ENCODE data around the gene KAT6B. TPM values are rescaled to one million over a fixed set of nuclear protein-coding genes. Genes with fewer than 3 reads are reported as not detected.
"Not testable (repeated sequence)": the region's sequence is repeated elsewhere in the genome, so short reads cannot be mapped to it uniquely, and the experiment has no call there.

The KAT6B gene
- total RNA-seq: 41.1 TPM

GRCh38 chr10:74826142-74827044 lies at the start of gene KAT6B:
Gene KAT6B, plus strand, starts transcription at chr10:74826600. Its CDS starts 16,258 bp downstream, at chr10:74842858.
- peak; percentile 100 for DNase-seq (ENCODE audit: low spot score in 2 of 2)
- peaks cover 14 to 36% of the 10 kb centered on the region in 2 donors for H3K4me1 ChIP-seq
- intact Hi-C loops (cut with DNase I): loop anchor here (1.0 to 5.0 kb wide), 2 partner anchors 285 to 534 kb away; partner anchors contain the start of gene SAMD8

GRCh38 chr10:74778436-74779094 lies 47.8 kb upstream of the KAT6B start:
- H3K4me3 ChIP-seq: no peak overlapping the region

More at GRCh38 chr10:74826142-74827044, at the start of gene KAT6B:
- Histone ChIP-seq H3K27ac (peak within 1 kb of the TSS; percentile 98 to 99), H3K27me3 (no peaks in the 10 kb centered on the region), H3K36me3 (no peaks in the 10 kb centered on the region), H3K4me3 (peak within 1 kb of the TSS; percentile 93 to 95), H3K9me3 (no peaks in the 10 kb centered on the region)
- peak in 2 of 3 experiments; percentile 15 to 22 for TF ChIP-seq CTCF (IDR thresholded peaks at IDR 0.05)

GRCh38 chr10:74781870-74782269 lies 44.5 kb upstream of the KAT6B start:
- DNase-seq (ENCODE audit: low spot score in 2 of 2); H3K27ac ChIP-seq; H3K27me3 ChIP-seq; H3K4me3 ChIP-seq; H3K9me3 ChIP-seq; H3K4me1 ChIP-seq; H3K36me3 ChIP-seq; intact Hi-C loops (cut with DNase I): not testable (repeated sequence)

More at GRCh38 chr10:74778436-74779094, 47.8 kb upstream of the KAT6B start:
- no peaks in the 10 kb centered on the region for H3K4me1 ChIP-seq
- no peak for TF ChIP-seq CTCF (IDR thresholded peaks at IDR 0.05)
- H3K27me3 ChIP-seq: no peaks in the 10 kb centered on the region
- intact Hi-C loops (cut with DNase I): no loop called here
- DNase-seq (ENCODE audit: low spot score in 2 of 2): no peak
- no peaks in the 10 kb centered on the region for H3K9me3 ChIP-seq
- no peaks in the 10 kb centered on the region for H3K36me3 ChIP-seq
- no peak overlapping the region for H3K27ac ChIP-seq

GRCh38 chr10:74784462-74784861 lies 41.9 kb upstream of the KAT6B start:
- TF ChIP-seq CTCF (IDR thresholded peaks at IDR 0.05): no peak
- H3K9me3 ChIP-seq: no peaks in the 10 kb centered on the region
- no peak overlapping the region for H3K4me3 ChIP-seq
- H3K27me3 ChIP-seq: no peaks in the 10 kb centered on the region
- no peak for DNase-seq (ENCODE audit: low spot score in 2 of 2)
- H3K27ac ChIP-seq: no peak overlapping the region
- intact Hi-C loops (cut with DNase I): no loop called here
- H3K4me1 ChIP-seq: no peaks in the 10 kb centered on the region
- H3K36me3 ChIP-seq: no peaks in the 10 kb centered on the region

- no peaks in the 10 kb centered on the region for H3K9me3 ChIP-seq
- no peak for TF ChIP-seq CTCF (IDR thresholded peaks at IDR 0.05)
- H3K27ac ChIP-seq: no peak overlapping the region
- intact Hi-C loops (cut with DNase I): loop anchor here (5.0 kb wide), 1 partner anchor 1301 kb away; no protein-coding TSS in a partner anchor
- DNase-seq (ENCODE audit: low spot score in 2 of 2): no peak
- H3K27me3 ChIP-seq: no peaks in the 10 kb centered on the region
- H3K4me3 ChIP-seq: no peak overlapping the region
- H3K36me3 ChIP-seq: no peaks in the 10 kb centered on the region
- no peaks in the 10 kb centered on the region for H3K4me1 ChIP-seq
Observed at GRCh38 chr10:74786126-74786525, 40.3 kb upstream of the KAT6B start.

- no peaks in the 10 kb centered on the region for H3K36me3 ChIP-seq
- DNase-seq (ENCODE audit: low spot score in 2 of 2): no peak
- no peak for TF ChIP-seq CTCF (IDR thresholded peaks at IDR 0.05)
- H3K4me1 ChIP-seq: no peaks in the 10 kb centered on the region
- no peaks in the 10 kb centered on the region for H3K9me3 ChIP-seq
- H3K27me3 ChIP-seq: no peaks in the 10 kb centered on the region
- H3K4me3 ChIP-seq: no peak overlapping the region
- H3K27ac ChIP-seq: no peak overlapping the region
- intact Hi-C loops (cut with DNase I): loop anchor here (5.0 kb wide), 1 partner anchor 1300 kb away; no protein-coding TSS in a partner anchor
Observed at GRCh38 chr10:74787457-74787856, 38.9 kb upstream of the KAT6B start.

GRCh38 chr10:74791979-74792378 lies 34.4 kb upstream of the KAT6B start:
- H3K9me3 ChIP-seq; H3K36me3 ChIP-seq; H3K4me1 ChIP-seq; DNase-seq (ENCODE audit: low spot score in 2 of 2); intact Hi-C loops (cut with DNase I); H3K27me3 ChIP-seq; H3K4me3 ChIP-seq; H3K27ac ChIP-seq: not testable (repeated sequence)
